PFSK-1 (cell line): Measurements from ENCODE around the gene EPHB3.

Experiments
- POLR2AphosphoS5 ChIP-seq: IDR thresholded peaks from 2 replicates; pipeline ENCODE4 v1.6.1; 2012; ENCODE audit warnings: low read depth, mild to moderate bottlenecking, control low read depth, low read length, moderate library complexity
- SIN3A ChIP-seq: IDR thresholded peaks from 2 replicates; pipeline ENCODE4 v1.6.1; 2012; ENCODE audit warnings: mild to moderate bottlenecking, low read length, moderate library complexity, borderline replicate concordance; ENCODE audit not compliant: insufficient read depth
- TAF1 ChIP-seq: IDR thresholded peaks from 2 replicates; pipeline ENCODE4 v1.6.1; 2012; ENCODE audit warnings: low read length, control low read depth, borderline replicate concordance; ENCODE audit not compliant: insufficient read depth

DNA sequence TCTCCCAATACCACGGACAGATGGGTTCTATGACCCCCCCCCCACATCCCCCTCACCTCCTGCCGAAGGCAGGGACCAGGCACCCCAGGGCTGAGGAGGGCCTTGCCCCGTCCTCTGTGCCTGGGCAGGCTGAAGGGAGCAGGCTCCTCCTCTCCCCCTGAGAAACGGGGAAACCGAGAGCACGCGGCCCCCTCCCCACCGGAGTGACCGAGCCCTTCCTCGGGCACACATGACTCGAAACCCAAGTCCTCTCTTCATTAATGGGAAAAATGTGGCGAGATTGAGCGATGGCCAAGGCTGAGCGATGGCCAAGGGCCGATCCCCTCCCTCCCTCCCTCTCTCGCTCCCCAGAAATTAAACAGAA lies 7.0 kb downstream of the EPHB3 start:
- no peak for TF ChIP-seq SIN3A
- no peak for TF ChIP-seq TAF1
- no peak for TF ChIP-seq POLR2AphosphoS5
